Esophagus squamous epithelium (tissue), 5 donors: Measurements from ENCODE around the gene ITGB3BP. TPM values are rescaled to one million over a fixed set of nuclear protein-coding genes. Genes with fewer than 3 reads are reported as not detected.
"Not testable (repeated sequence)": the region's sequence is repeated elsewhere in the genome, so short reads cannot be mapped to it uniquely, and the experiment has no call there.

Experiments
- DNase-seq: peaks from one replicate; lab custom pipeline; 2025; lab: John Stamatoyannopoulos, UW
- H3K27ac ChIP-seq, 4 donors: fragments of 200-600 bp; sonication (generic); one replicate each; pipeline ENCODE4 v1.5.1; 2016 to 2019; ENCODE audit warnings: mild to moderate bottlenecking in 1 of 4
- H3K27me3 ChIP-seq, 4 donors: fragments of 200-600 bp; sonication (generic); 1 replicate in 3 of 4; 2 replicates in 1 of 4; pipeline versions ENCODE4 v1.5.1 to v1.6.0; 2017 to 2021; ENCODE audit warnings: antibody characterized with exemption in 1 of 4
- H3K36me3 ChIP-seq, 3 donors: fragments of 200-600 bp; sonication (generic); one replicate each; pipeline ENCODE4 v1.5.1; 2016 to 2019
- H3K4me1 ChIP-seq, 3 donors: fragments of 200-600 bp; sonication (generic); one replicate each; pipeline ENCODE4 v1.5.1; 2017 to 2019
- H3K4me3 ChIP-seq, 4 donors: fragments of 200-600 bp; sonication (generic); 1 replicate in 3 of 4; 2 replicates in 1 of 4; pipeline ENCODE4 v1.5.1; 2016 to 2019; ENCODE audit warnings: mild to moderate bottlenecking in 2 of 4, moderate library complexity in 1 of 4
- H3K9me3 ChIP-seq, 3 donors: fragments of 200-600 bp; sonication (generic); one replicate each; pipeline ENCODE4 v1.5.1; 2016 to 2019
- POLR2A ChIP-seq, 4 donors: fragments of 450-650 bp; IDR thresholded peaks; one replicate each; pipeline ENCODE4 v1.6.1; 2017; ENCODE audit warnings: antibody characterized with exemption in 4 of 4, mild to moderate bottlenecking in 4 of 4, moderate library complexity in 3 of 4
- WGBS, 2 donors: methylation state at CpG; one replicate each; pipeline ENCODE4 v1.1.5; 2018; 5-methylcytosine and 5-hydroxymethylcytosine counted together
- intact Hi-C: fragments of 100-400 bp; cut with DNase I; formaldehyde crosslinking; loops from one replicate; pipeline ENCODE4 v1.15.0; 2022
- total RNA-seq, 4 donors: library from RNA; depleted of rRNA; stranded (reverse); fragments of >200 nt; gene quantifications; one replicate each; pipeline ENCODE4 v1.1.0, GENCODE V29; 2016
- TF ChIP-seq, protein P1 (sequence below), 6 experiments: fragments of 450-650 bp in 4 of 6; fragments of 200-600 bp in 2 of 6; sonication (generic) in 2 of 6; IDR thresholded peaks; one replicate each; pipeline ENCODE4 v1.5.1; 2016 to 2019; ENCODE audit warnings: antibody characterized with exemption in 6 of 6, mild to moderate bottlenecking in 4 of 6, moderate library complexity in 4 of 6
- donor health status: DM: yes; HTN: yes; CAD: no.

ITGB3BP gene
- total RNA-seq, 4 donors from 2014 or later: 7.3 to 22.3 (median 12.7) TPM

DNA sequence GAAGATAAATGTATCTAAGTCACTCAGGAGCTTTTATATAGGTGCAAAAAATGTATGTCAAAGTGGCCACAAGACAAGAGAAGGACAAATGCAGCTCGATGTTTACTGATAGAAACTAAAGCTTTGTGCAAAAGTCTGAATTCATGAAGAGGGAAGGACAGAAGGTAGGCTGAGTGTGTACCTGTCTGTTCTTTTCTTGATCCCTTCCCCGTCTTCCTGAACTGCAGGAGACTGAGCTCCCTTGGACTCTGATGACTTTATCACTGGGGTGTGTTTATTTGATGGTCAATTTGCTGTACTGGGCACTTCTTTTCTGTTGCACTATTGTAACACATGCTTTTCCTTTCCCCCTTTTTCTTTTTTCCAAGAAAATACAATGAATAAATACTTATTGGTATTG is 25.4 kb downstream of the ITGB3BP start:
- no peak for TF ChIP-seq POLR2A (IDR thresholded peaks at IDR 0.05)
- TF ChIP-seq, protein P1, sequence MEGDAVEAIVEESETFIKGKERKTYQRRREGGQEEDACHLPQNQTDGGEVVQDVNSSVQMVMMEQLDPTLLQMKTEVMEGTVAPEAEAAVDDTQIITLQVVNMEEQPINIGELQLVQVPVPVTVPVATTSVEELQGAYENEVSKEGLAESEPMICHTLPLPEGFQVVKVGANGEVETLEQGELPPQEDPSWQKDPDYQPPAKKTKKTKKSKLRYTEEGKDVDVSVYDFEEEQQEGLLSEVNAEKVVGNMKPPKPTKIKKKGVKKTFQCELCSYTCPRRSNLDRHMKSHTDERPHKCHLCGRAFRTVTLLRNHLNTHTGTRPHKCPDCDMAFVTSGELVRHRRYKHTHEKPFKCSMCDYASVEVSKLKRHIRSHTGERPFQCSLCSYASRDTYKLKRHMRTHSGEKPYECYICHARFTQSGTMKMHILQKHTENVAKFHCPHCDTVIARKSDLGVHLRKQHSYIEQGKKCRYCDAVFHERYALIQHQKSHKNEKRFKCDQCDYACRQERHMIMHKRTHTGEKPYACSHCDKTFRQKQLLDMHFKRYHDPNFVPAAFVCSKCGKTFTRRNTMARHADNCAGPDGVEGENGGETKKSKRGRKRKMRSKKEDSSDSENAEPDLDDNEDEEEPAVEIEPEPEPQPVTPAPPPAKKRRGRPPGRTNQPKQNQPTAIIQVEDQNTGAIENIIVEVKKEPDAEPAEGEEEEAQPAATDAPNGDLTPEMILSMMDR (IDR thresholded peaks at IDR 0.05): no peak
- H3K4me1 ChIP-seq: no peaks in the 10 kb centered on the region
- H3K27me3 ChIP-seq: no peaks in the 10 kb centered on the region
- H3K36me3 ChIP-seq: no peaks in the 10 kb centered on the region
- 84 to 96% methylated on average over 2 of the region's 2 CpGs for WGBS, 2 donors
- no peak for DNase-seq
- H3K9me3 ChIP-seq: no peaks in the 10 kb centered on the region
- intact Hi-C loops: no loop called here
- no peak overlapping the region for H3K27ac ChIP-seq
- H3K4me3 ChIP-seq: no peak overlapping the region

DNA sequence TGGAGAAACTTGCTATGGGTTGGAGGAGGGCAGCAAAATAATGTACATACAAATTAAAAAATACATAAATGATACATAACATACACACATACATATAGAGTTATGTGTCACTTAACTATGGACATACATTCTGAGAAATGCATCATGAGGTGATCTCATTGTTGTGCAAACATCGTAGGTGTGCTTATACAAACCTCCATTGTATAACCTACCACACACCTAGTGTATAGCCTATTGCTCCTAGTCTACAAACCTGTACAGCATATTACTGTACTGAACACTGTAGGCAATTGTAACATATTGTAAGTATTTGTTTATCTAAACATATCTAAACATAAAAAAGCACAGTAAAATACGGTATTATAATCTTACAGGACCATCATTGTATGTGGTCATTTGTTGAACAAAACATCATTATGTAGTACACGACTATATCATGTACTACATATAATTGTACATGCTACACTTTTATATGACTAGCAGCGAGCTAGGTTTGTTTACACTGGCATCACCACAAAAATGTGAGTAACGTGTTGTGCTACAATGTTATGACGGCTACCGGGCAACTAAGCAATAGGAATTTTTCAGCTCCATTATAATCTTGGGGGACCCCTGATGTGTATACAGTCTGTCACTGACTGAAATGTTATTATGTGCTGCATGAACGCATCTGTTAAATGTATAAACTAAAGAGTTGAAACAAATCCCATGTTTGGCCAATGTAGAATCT is 35.5 kb downstream of the ITGB3BP start:
- no peaks in the 10 kb centered on the region for H3K4me1 ChIP-seq
- intact Hi-C loops: no loop called here
- 51 to 55% methylated on average over 8 of the region's 8 CpGs for whole genome bisulfite sequencing, 2 donors
- H3K27ac ChIP-seq: no peak overlapping the region
- no peak for DNase-seq
- no peaks in the 10 kb centered on the region for H3K9me3 ChIP-seq
- H3K27me3 ChIP-seq: no peaks in the 10 kb centered on the region
- TF ChIP-seq POLR2A (IDR thresholded peaks at IDR 0.05): no peak
- TF ChIP-seq, protein P1 (IDR thresholded peaks at IDR 0.05): no peak
- H3K36me3 ChIP-seq: no peaks in the 10 kb centered on the region
- H3K4me3 ChIP-seq: no peak overlapping the region

DNA sequence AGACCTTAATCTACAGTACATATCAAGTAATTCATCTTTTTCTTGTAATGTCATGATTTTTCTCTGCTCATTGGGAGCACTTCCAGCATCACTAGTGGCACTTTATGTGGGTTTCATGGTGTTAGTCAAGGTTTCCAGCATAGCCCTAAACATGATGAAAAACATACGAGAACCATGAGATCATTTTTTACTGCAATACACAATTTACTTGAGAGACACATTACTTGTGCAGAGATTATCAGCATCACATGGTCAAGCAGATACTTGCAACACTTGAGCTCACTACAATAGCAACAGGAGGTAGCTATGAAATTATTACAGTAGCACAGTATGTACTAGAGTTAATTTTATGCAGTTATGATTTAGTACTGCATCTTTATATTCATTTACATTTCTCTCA is 36.4 kb downstream of the ITGB3BP start:
- Histone ChIP-seq H3K36me3 (no peaks in the 10 kb centered on the region), H3K9me3 (no peaks in the 10 kb centered on the region), H3K27ac (no peak overlapping the region), H3K4me3 (no peak overlapping the region), H3K4me1 (no peaks in the 10 kb centered on the region), H3K27me3 (no peaks in the 10 kb centered on the region)
- no peak for TF ChIP-seq POLR2A (IDR thresholded peaks at IDR 0.05)
- TF ChIP-seq, protein P1 (IDR thresholded peaks at IDR 0.05): no peak
- DNase-seq: no peak
- 94 to 95% methylated on average over 1 of the region's 1 CpG for WGBS, 2 donors
- intact Hi-C loops: no loop called here

DNA sequence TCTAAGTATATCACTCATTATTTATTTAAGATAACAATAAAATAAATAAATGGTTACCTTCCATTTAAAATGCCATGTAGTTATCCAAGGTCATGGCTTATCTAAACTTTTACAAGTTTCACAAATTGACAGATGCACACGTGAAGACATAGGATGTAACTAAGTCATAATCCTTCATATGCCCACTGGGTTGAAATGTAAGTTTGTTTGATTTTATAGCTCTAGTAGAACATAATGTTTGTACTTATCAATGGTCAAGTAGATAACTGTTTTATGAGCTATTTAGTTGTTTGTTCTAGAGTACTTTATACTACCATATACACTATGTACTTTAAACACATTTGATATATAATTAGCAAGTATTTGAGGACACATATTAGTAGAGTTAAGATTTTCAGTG is 43.0 kb downstream of the ITGB3BP start:
- H3K36me3 ChIP-seq: no peaks in the 10 kb centered on the region
- no peak overlapping the region for H3K27ac ChIP-seq
- WGBS, 2 donors: 83 to 88% methylated on average over 1 of the region's 1 CpG
- no peaks in the 10 kb centered on the region for H3K27me3 ChIP-seq
- intact Hi-C loops: no loop called here
- H3K4me1 ChIP-seq: no peaks in the 10 kb centered on the region
- DNase-seq: no peak
- no peak for TF ChIP-seq POLR2A (IDR thresholded peaks at IDR 0.05)
- H3K4me3 ChIP-seq: no peak overlapping the region
- no peaks in the 10 kb centered on the region for H3K9me3 ChIP-seq

DNA sequence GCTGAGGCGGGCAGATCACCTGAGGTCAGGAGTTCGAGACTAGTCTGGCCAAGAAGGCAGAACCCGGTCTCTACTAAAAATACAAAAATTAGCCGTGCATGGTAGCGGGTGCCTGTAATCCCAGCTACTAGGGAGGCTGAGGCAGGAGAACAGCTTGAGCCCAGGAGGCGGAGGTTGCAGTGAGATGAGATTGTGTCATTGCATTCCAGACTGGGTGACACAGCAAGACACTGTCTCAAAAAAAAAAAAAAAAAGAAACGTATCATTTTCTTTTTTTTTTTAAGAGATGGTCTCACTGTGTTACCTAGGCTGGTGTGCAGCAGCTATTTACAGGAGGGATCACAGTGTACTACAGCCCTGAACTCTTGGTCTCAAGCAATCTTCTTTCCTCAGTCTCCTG is 47.3 kb downstream of the ITGB3BP start:
- intact Hi-C loops: no loop called here
- Histone ChIP-seq H3K4me1 (no peaks in the 10 kb centered on the region), H3K4me3 (no peak overlapping the region), H3K36me3 (no peaks in the 10 kb centered on the region), H3K9me3 (no peaks in the 10 kb centered on the region), H3K27me3 (no peaks in the 10 kb centered on the region), H3K27ac (no peak overlapping the region)
- TF ChIP-seq POLR2A (IDR thresholded peaks at IDR 0.05): no peak
- TF ChIP-seq, protein P1 (IDR thresholded peaks at IDR 0.05): no peak
- DNase-seq: no peak
- WGBS, 2 donors: 82 to 89% methylated on average over 7 of the region's 7 CpGs

DNA sequence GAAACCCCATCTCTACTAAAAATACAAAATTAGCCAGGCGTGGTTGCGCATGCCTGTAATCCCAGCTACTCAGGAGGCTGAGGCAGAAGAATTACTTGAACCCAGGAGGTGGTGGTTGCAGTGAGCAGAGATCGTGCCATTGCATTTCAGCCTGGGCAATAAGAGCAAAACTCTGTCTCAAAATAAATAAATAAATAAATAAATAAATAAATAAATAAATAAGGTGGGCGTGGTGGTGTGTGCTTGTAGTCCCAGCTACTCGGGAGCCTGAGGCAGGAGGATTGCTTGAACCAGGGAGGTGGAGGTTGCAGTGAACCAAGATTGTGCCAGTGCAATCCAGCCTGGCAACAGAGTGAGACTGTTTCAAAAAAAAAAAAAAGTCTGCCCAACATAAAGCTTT is 54.3 kb downstream of the ITGB3BP start:
- H3K27ac ChIP-seq, intact Hi-C loops: not testable (repeated sequence)
- WGBS, 2 donors: 91 to 95% methylated on average over 5 of the region's 5 CpGs

More for the DNA sequence above, 54.3 kb downstream of the ITGB3BP start:
- H3K4me3 ChIP-seq, H3K4me1 ChIP-seq, H3K9me3 ChIP-seq, H3K27me3 ChIP-seq, H3K36me3 ChIP-seq, DNase-seq: not testable (repeated sequence)
